PC-3 (cell line): Measurements from ENCODE around the gene TIGIT. TPM values are rescaled to one million over a fixed set of nuclear protein-coding genes. Genes with fewer than 3 reads are reported as not detected.

ENCODE experiments used
- ATAC-seq: fragments of 200-7000 bp; cut with Tn5 transposase; 2 replicates; pipeline ENCODE4 v1.9.1; 2020; ENCODE audit warnings: mild to moderate bottlenecking, moderate library complexity
- BruUV-seq: library from RNA; stranded (reverse); fragments of 400-500 nt; replicated peaks from 2 replicates; lab custom pipeline; 2021; lab: Mats Ljungman, UMichigan
- CTCF ChIA-PET: fragments of 300-600 bp; sonication (Branson Sonifier 250); formaldehyde crosslinking; loops from one replicate; lab custom pipeline; 2022; ENCODE audit warnings: antibody characterized with exemption; lab: Charles Lee
- POLR2A ChIA-PET: fragments of 300-600 bp; sonication (Branson Sonifier 250); formaldehyde crosslinking; loops from one replicate; lab custom pipeline; 2022; ENCODE audit warnings: antibody characterized with exemption; ENCODE audit not compliant: unreplicated experiment; lab: Charles Lee
- DNase-seq: peaks from one replicate; pipeline ENCODE4 v3.0.0-alpha.2; 2015
- H2AFZ ChIP-seq: fragments of 300-600 bp; sonication (generic); 2 replicates; pipeline ENCODE4 v1.6.0; 2016; ENCODE audit warnings: antibody characterized with exemption, low read length
- H3F3A ChIP-seq: fragments of 300-600 bp; sonication (generic); one replicate; pipeline ENCODE4 v1.6.0; 2017; ENCODE audit warnings: antibody characterized with exemption, low read length, control low read depth, mild to moderate bottlenecking; ENCODE audit not compliant: unreplicated experiment
- H3K27ac ChIP-seq: fragments of 300-600 bp; sonication (generic); 2 replicates; pipeline ENCODE4 v1.5.1; 2016; ENCODE audit warnings: mild to moderate bottlenecking, low read length
- H3K27me3 ChIP-seq: fragments of 300-600 bp; sonication (generic); 2 replicates; pipeline ENCODE4 v1.6.1; 2016; ENCODE audit warnings: low read length, mixed read lengths
- H3K36me3 ChIP-seq: fragments of 300-600 bp; sonication (generic); 2 replicates; pipeline ENCODE4 v1.6.1; 2016; ENCODE audit warnings: low read depth, mixed run types, low read length, mixed read lengths
- H3K4me1 ChIP-seq: fragments of 300-600 bp; sonication (generic); 2 replicates; pipeline ENCODE4 v1.5.1; 2016; ENCODE audit warnings: low read length; ENCODE audit not compliant: insufficient read depth
- H3K4me2 ChIP-seq: fragments of 300-600 bp; sonication (generic); 2 replicates; pipeline ENCODE4 v1.6.0; 2016; ENCODE audit warnings: low read length
- H3K4me3 ChIP-seq: fragments of 300-600 bp; sonication (generic); 2 replicates; pipeline ENCODE4 v1.5.1; 2016; ENCODE audit warnings: mild to moderate bottlenecking, low read length, mixed read lengths
- H3K79me2 ChIP-seq: fragments of 300-600 bp; sonication (generic); 2 replicates; pipeline ENCODE4 v1.6.1; 2017; ENCODE audit warnings: low read length, mixed read lengths
- H3K9ac ChIP-seq: fragments of 300-600 bp; sonication (generic); 2 replicates; pipeline ENCODE4 v1.6.0; 2016; ENCODE audit warnings: mild to moderate bottlenecking, low read length
- H3K9me2 ChIP-seq: fragments of 300-600 bp; sonication (generic); replicated peaks from 2 replicates; pipeline ENCODE4 v1.6.1; 2016; ENCODE audit warnings: mixed run types, low read length, mixed read lengths
- H3K9me3 ChIP-seq: fragments of 300-600 bp; sonication (generic); 2 replicates; pipeline ENCODE4 v1.6.1; 2016; ENCODE audit warnings: low read length, mixed read lengths
- H4K20me1 ChIP-seq: fragments of 300-600 bp; sonication (generic); 2 replicates; pipeline ENCODE4 v1.6.1; 2016; ENCODE audit warnings: low read length, mixed read lengths
- EZH2 ChIP-seq: fragments of 300-600 bp; sonication (generic); IDR thresholded peaks from one replicate; pipeline ENCODE4 v1.6.1; 2017; ENCODE audit warnings: antibody characterized with exemption, mild to moderate bottlenecking, low read length; ENCODE audit not compliant: unreplicated experiment
- EZH2phosphoT487 ChIP-seq: fragments of 300-600 bp; sonication (generic); IDR thresholded peaks from 2 replicates; pipeline ENCODE4 v1.6.1; 2018; ENCODE audit warnings: mild to moderate bottlenecking, antibody characterized with exemption, low read length, borderline replicate concordance
- intact Hi-C: fragments of 100-400 bp; cut with micrococcal nuclease; formaldehyde crosslinking; loops from 2 replicates; pipeline ENCODE4 v1.9.0; 2023
- total RNA-seq: library from RNA; depleted of rRNA; stranded (reverse); fragments of >200 nt; gene quantifications from 2 replicates; pipeline ENCODE4 v1.2.3, GENCODE V29; 2014
- TF ChIP-seq, protein P1 (sequence below): fragments of 300-600 bp; sonication (generic); conservative IDR thresholded peaks from 2 replicates; pipeline ENCODE4 v1.5.1; 2017; ENCODE audit warnings: antibody characterized with exemption, low read depth, mild to moderate bottlenecking, low read length

TIGIT gene
- total RNA-seq, 1 experiment from 2014 or later, result not detected

DNA sequence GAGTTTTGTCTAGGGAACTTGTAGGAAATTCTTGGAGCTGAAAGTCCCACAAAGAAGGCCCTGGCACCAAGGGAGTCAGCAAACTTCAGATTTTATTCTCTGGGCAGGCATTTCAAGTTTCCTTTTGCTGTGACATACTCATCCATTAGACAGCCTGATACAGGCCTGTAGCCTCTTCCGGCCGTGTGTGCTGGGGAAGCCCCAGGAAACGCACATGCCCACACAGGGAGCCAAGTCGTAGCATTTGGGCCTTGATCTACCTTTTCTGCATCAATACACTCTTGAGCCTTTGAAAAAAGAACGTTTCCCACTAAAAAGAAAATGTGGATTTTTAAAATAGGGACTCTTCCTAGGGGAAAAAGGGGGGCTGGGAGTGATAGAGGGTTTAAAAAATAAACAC lies 15.0 kb downstream of the TIGIT start:
- Histone ChIP-seq H3K9me3 (no peaks in the 10 kb centered on the region), H3K27me3 (peaks cover 12% of the 10 kb centered on the region), H3K4me2 (no peak overlapping the region), H2AFZ (no peak overlapping the region), H3K4me1 (no peaks in the 10 kb centered on the region), H4K20me1 (no peaks in the 10 kb centered on the region), H3K79me2 (no peaks in the 10 kb centered on the region), H3K9ac (no peak overlapping the region), H3K27ac (no peak overlapping the region), H3K4me3 (no peak overlapping the region), H3K9me2 (no peaks in the 10 kb centered on the region), H3K36me3 (no peaks in the 10 kb centered on the region), H3F3A (no peaks in the 10 kb centered on the region)
- ChIA-PET POLR2A (no interaction called here), CTCF (no interaction called here)
- no TSS peak for BruUV-seq
- TF ChIP-seq, protein P1, sequence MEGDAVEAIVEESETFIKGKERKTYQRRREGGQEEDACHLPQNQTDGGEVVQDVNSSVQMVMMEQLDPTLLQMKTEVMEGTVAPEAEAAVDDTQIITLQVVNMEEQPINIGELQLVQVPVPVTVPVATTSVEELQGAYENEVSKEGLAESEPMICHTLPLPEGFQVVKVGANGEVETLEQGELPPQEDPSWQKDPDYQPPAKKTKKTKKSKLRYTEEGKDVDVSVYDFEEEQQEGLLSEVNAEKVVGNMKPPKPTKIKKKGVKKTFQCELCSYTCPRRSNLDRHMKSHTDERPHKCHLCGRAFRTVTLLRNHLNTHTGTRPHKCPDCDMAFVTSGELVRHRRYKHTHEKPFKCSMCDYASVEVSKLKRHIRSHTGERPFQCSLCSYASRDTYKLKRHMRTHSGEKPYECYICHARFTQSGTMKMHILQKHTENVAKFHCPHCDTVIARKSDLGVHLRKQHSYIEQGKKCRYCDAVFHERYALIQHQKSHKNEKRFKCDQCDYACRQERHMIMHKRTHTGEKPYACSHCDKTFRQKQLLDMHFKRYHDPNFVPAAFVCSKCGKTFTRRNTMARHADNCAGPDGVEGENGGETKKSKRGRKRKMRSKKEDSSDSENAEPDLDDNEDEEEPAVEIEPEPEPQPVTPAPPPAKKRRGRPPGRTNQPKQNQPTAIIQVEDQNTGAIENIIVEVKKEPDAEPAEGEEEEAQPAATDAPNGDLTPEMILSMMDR, result no peak
- TF ChIP-seq EZH2, result no peak
- TF ChIP-seq EZH2phosphoT487, result no peak
- no peak for ATAC-seq
- intact Hi-C loops, result no loop called here
- DNase-seq, result no peak

DNA sequence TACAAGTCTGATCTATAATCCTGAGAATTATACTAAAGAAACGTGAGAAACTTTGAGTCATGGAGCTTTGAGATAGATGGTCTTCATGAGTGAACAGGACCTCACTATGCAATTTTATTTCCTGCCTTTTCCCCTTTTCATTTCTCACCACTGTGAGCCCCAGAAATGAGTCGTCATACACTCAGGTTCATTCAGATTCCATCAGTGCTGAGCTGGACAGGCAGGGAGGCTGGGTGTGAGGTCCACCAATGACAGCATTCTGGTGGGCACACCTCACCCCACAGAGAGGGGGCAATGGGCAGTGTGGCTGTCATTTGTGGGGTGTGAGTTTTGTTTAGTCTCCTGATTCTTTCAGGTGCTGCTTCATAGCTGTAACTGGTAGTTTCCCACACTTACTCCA lies 16.9 kb downstream of the TIGIT start:
- Histone ChIP-seq H3K4me2 (no peak overlapping the region), H3K9me2 (no peaks in the 10 kb centered on the region), H3K4me1 (no peaks in the 10 kb centered on the region), H3K27me3 (no peaks in the 10 kb centered on the region), H3F3A (no peaks in the 10 kb centered on the region), H4K20me1 (no peaks in the 10 kb centered on the region), H3K9me3 (no peaks in the 10 kb centered on the region), H3K4me3 (no peak overlapping the region), H3K36me3 (no peaks in the 10 kb centered on the region), H3K27ac (no peak overlapping the region), H3K9ac (no peak overlapping the region), H3K79me2 (no peaks in the 10 kb centered on the region), H2AFZ (no peak overlapping the region)
- CTCF ChIA-PET, result no interaction called here
- ATAC-seq, result no peak
- TF ChIP-seq EZH2phosphoT487 (no peak), EZH2 (no peak)
- TF ChIP-seq, protein P1, result no peak
- intact Hi-C loops, result no loop called here
- no peak for DNase-seq
- POLR2A ChIA-PET, result no interaction called here
- BruUV-seq, result no TSS peak

DNA sequence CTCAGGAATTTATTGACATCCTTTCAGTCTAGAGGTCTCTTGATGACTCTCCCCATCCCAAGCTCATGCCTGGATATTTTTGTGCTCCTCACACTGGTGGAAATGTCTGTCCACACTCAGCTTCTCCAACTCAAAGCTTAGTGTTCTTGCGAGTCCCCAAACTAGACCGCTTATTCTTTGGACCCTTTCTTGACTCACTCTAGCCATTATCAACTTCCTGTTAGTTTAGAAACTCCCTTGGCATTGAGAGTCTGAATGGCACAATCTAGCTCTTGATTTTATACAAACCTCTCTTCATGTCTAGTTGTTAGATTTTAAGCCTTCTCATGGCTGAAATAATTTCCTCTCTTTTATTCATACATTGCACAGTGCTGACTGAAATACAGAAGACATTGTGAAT lies 19.6 kb downstream of the TIGIT start:
- no peaks in the 10 kb centered on the region for H3K4me1 ChIP-seq
- H3K4me3 ChIP-seq, result no peak overlapping the region
- H3K9ac ChIP-seq, result no peak overlapping the region
- no peak overlapping the region for H3K4me2 ChIP-seq
- H4K20me1 ChIP-seq, result no peaks in the 10 kb centered on the region
- no peak for TF ChIP-seq EZH2
- no peak for TF ChIP-seq EZH2phosphoT487
- TF ChIP-seq, protein P1, result no peak
- no peaks in the 10 kb centered on the region for H3K36me3 ChIP-seq
- no peak overlapping the region for H2AFZ ChIP-seq
- intact Hi-C loops, result no loop called here
- POLR2A ChIA-PET, result no interaction called here
- DNase-seq, result no peak
- H3K9me3 ChIP-seq, result no peaks in the 10 kb centered on the region
- no peak overlapping the region for H3K27ac ChIP-seq
- no TSS peak for BruUV-seq
- H3F3A ChIP-seq, result no peaks in the 10 kb centered on the region
- H3K9me2 ChIP-seq, result no peaks in the 10 kb centered on the region
- no peak for ATAC-seq
- no peaks in the 10 kb centered on the region for H3K79me2 ChIP-seq
- CTCF ChIA-PET, result no interaction called here
- no peaks in the 10 kb centered on the region for H3K27me3 ChIP-seq
